ACC112 (cell line): ENCODE results near the gene DERL3.
A peak's percentile ranks its signal among the peaks of the same experiment; 100 is the strongest.

ENCODE experiments used
- H2AFZ ChIP-seq: fragments of 200-600 bp; sonication (generic); one replicate; pipeline ENCODE4 v1.6.0; 2017; ENCODE audit warnings: antibody characterized with exemption, low read length; ENCODE audit not compliant: unreplicated experiment
- H3K27ac ChIP-seq: fragments of 200-600 bp; sonication (generic); 2 replicates; pipeline ENCODE4 v1.5.1; 2014; ENCODE audit warnings: low read depth, mild to moderate bottlenecking, antibody characterized with exemption, low read length, moderate library complexity
- H3K27me3 ChIP-seq: fragments of 200-600 bp; sonication (generic); 2 replicates; pipeline ENCODE4 v1.6.1; 2014; ENCODE audit warnings: mild to moderate bottlenecking, antibody characterized with exemption, low read length, moderate library complexity, mixed read lengths; ENCODE audit not compliant: insufficient read depth
- H3K36me3 ChIP-seq: fragments of 200-600 bp; sonication (generic); 2 replicates; pipeline ENCODE4 v1.6.1; 2016; ENCODE audit warnings: mild to moderate bottlenecking, antibody characterized with exemption, low read length, moderate library complexity, mixed read lengths; ENCODE audit not compliant: insufficient read depth
- H3K4me1 ChIP-seq: fragments of 200-600 bp; sonication (generic); one replicate; pipeline ENCODE4 v1.6.1; 2016; ENCODE audit warnings: low read length, mixed read lengths; ENCODE audit not compliant: insufficient read depth, unreplicated experiment, control insufficient read depth
- H3K4me3 ChIP-seq: fragments of 200-600 bp; sonication (generic); 2 replicates; pipeline ENCODE4 v1.5.1; 2014; ENCODE audit warnings: mild to moderate bottlenecking, low read depth, low read length
- H3K79me2 ChIP-seq: fragments of 200-600 bp; sonication (generic); one replicate; pipeline ENCODE4 v1.6.0; 2016; ENCODE audit warnings: low read length; ENCODE audit not compliant: control insufficient read depth, unreplicated experiment, insufficient read depth

The DERL3 gene

GRCh38 chr22:23836281-23836680, 2.5 kb downstream of the DERL3 start:
- Histone ChIP-seq H3K79me2 (no peaks in the 10 kb centered on the region), H3K27ac (no peak overlapping the region), H3K36me3 (no peaks in the 10 kb centered on the region), H2AFZ (no peak overlapping the region), H3K4me3 (no peak overlapping the region), H3K27me3 (no peaks in the 10 kb centered on the region), H3K4me1 (no peaks in the 10 kb centered on the region)

GRCh38 chr22:23835484-23836144, 3.2 kb downstream of the DERL3 start:
- no peaks in the 10 kb centered on the region for H3K79me2 ChIP-seq
- H3K4me1 ChIP-seq: no peaks in the 10 kb centered on the region
- no peak overlapping the region for H3K4me3 ChIP-seq
- H3K27me3 ChIP-seq: no peaks in the 10 kb centered on the region
- H3K27ac ChIP-seq: no peak overlapping the region
- H3K36me3 ChIP-seq: no peaks in the 10 kb centered on the region
- H2AFZ ChIP-seq: no peak overlapping the region

- H3K27me3 ChIP-seq: no peaks in the 10 kb centered on the region
- H3K4me1 ChIP-seq: peaks cover 4% of the 10 kb centered on the region
- no peaks in the 10 kb centered on the region for H3K79me2 ChIP-seq
- no peak overlapping the region for H2AFZ ChIP-seq
- no peak overlapping the region for H3K27ac ChIP-seq
- no peaks in the 10 kb centered on the region for H3K36me3 ChIP-seq
- no peak overlapping the region for H3K4me3 ChIP-seq
Measured at GRCh38 chr22:23834793-23835483, 3.9 kb downstream of the DERL3 start.

- H3K27me3 ChIP-seq: no peaks in the 10 kb centered on the region
- no peaks in the 10 kb centered on the region for H3K79me2 ChIP-seq
- H3K27ac ChIP-seq: no peak overlapping the region
- H2AFZ ChIP-seq: no peak overlapping the region
- H3K4me3 ChIP-seq: no peak overlapping the region
- no peaks in the 10 kb centered on the region for H3K36me3 ChIP-seq
- H3K4me1 ChIP-seq: peaks cover 9% of the 10 kb centered on the region
Measured at GRCh38 chr22:23834406-23834792, 4.4 kb downstream of the DERL3 start.

- Histone ChIP-seq H3K4me3 (no peak overlapping the region), H3K79me2 (no peaks in the 10 kb centered on the region), H3K27me3 (no peaks in the 10 kb centered on the region), H3K36me3 (no peaks in the 10 kb centered on the region), H2AFZ (no peak overlapping the region), H3K27ac (no peak overlapping the region), H3K4me1 (peaks cover 12% of the 10 kb centered on the region)
Measured at GRCh38 chr22:23833911-23834317, 4.9 kb downstream of the DERL3 start.

- Histone ChIP-seq H3K36me3 (no peaks in the 10 kb centered on the region), H2AFZ (no peak overlapping the region), H3K27me3 (no peaks in the 10 kb centered on the region), H3K79me2 (no peaks in the 10 kb centered on the region), H3K4me3 (no peak overlapping the region), H3K4me1 (peaks cover 12% of the 10 kb centered on the region), H3K27ac (no peak overlapping the region)
Measured at GRCh38 chr22:23833017-23833751, 5.6 kb downstream of the DERL3 start.

GRCh38 chr22:23832226-23833016, 6.4 kb downstream of the DERL3 start:
- no peak overlapping the region for H3K4me3 ChIP-seq
- H3K79me2 ChIP-seq: no peaks in the 10 kb centered on the region
- H3K36me3 ChIP-seq: no peaks in the 10 kb centered on the region
- no peaks in the 10 kb centered on the region for H3K27me3 ChIP-seq
- no peak overlapping the region for H2AFZ ChIP-seq
- H3K27ac ChIP-seq: no peak overlapping the region
- peaks cover 12% of the 10 kb centered on the region for H3K4me1 ChIP-seq

- Histone ChIP-seq H3K36me3 (no peaks in the 10 kb centered on the region), H3K79me2 (no peaks in the 10 kb centered on the region), H3K27ac (no peak overlapping the region)
Measured at GRCh38 chr22:23831781-23832180, 7.0 kb downstream of the DERL3 start.

GRCh38 chr22:23831261-23831660, 7.5 kb downstream of the DERL3 start:
- H3K4me3 ChIP-seq: no peak overlapping the region
- no peaks in the 10 kb centered on the region for H3K79me2 ChIP-seq
- H3K36me3 ChIP-seq: no peaks in the 10 kb centered on the region
- H2AFZ ChIP-seq: no peak overlapping the region
- H3K4me1 ChIP-seq: peaks cover 15% of the 10 kb centered on the region
- H3K27ac ChIP-seq: no peak overlapping the region
- no peaks in the 10 kb centered on the region for H3K27me3 ChIP-seq

More at GRCh38 chr22:23831781-23832180, 7.0 kb downstream of the DERL3 start:
- H2AFZ ChIP-seq: no peak overlapping the region
- no peaks in the 10 kb centered on the region for H3K27me3 ChIP-seq
- peaks cover 14% of the 10 kb centered on the region for H3K4me1 ChIP-seq
- no peak overlapping the region for H3K4me3 ChIP-seq

- no peaks in the 10 kb centered on the region for H3K36me3 ChIP-seq
- H3K4me3 ChIP-seq: no peak overlapping the region
- H3K27me3 ChIP-seq: no peaks in the 10 kb centered on the region
- H2AFZ ChIP-seq: no peak overlapping the region
- H3K79me2 ChIP-seq: no peaks in the 10 kb centered on the region
- H3K27ac ChIP-seq: peak overlapping the region; percentile 32
- peaks cover 15% of the 10 kb centered on the region for H3K4me1 ChIP-seq
Measured at GRCh38 chr22:23829845-23830372, 8.9 kb downstream of the DERL3 start.
